ENCODE results near the gene SCAF4.

The SCAF4 gene

DNA sequence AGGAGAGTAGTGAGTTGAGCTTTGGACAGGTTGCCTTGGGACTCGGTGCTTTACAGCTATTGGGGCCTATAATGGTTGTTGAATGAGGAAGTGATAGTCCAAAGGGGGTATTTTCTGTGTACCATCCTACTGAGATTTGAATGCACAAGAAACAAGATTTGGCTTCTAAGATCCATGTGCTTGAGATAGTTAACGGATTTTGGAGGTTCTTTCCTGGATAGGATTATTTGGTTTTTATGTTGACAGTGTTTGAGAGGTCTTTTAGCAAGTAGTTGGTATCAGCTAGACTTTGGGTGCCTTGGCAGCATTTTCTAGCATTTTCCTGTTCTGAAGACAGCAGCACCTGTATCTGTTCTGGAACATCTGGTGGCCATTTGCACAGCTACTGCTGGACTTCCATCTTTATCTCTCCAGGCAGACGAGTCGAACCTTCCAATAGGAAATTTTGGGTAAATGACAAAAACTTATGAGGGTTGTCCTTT, 3.6 kb upstream of the SCAF4 start:
- no peak for DNase-seq

DNA sequence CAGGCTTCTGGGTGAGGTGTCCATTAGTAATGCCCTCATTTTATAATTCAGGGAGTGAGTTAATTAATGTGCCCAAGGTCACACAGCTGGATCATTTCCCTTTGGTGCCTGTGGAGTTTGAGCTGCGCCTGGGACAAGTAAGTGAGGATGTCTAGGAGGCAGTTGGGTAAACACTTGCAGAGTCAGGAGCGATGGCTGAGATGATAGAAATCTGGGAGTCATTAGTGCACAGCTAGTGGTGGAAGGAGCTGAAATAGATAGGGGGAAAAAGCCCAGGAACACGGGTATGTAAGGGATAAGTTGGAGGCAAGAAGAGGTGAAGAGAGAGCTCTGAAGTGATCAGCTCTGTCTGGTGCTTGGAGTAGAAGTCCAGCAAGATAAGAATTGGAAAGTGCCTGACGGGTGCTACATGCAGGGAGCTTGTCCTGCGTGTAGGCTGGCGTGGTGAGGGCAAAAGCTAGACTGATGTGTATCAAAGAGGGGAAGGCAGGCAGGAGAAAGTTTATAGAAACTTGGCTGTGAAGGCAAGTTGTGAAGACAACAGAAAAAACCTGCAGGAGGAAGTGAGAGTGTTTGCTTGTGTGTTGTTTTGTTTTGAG, 1.7 kb upstream of the SCAF4 start:
- no peak for DNase-seq

- DNase-seq: peak; percentile 39
Observed at GRCh38 chr21:31732597-31733550, 956 bp upstream of the SCAF4 start.

- peak; percentile 39 for DNase-seq
Observed at GRCh38 chr21:31731056-31731856, 662 bp downstream of the SCAF4 start.

- DNase-seq: no peak
Observed at GRCh38 chr21:31730712-31731055, 1.2 kb downstream of the SCAF4 start.

DNA sequence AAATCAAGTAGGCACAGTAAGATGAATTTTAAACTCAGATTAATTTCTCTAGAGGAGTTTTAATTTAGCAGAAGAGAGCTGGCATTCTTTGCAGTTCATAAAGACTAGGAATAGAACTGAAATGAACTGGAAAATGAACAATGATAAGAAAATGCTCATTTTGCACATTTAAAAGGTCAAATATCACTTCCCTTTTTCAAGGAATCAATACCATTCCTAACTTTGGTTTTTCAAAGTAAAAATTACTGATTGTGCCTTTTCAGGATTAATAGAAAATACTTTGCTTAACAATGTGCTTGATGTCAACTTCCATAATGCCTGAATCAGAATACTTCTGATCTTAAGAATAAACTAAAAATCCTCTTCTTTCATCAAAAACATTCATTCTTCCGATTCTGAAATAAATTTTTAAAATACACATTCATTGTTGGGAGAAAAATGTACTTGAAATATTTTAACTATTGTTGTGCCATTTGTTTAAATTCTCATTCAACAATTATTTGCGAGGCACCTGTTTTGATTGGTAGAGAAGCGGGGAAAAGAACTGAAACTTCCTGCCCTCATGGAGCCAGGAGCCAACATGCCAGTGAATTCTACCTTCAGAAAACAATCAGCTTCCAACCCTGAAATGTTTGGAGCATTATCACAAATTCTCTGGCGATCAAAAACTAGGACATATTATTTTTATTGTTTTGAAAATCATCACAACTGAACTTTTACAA, 2.1 kb downstream of the SCAF4 start:
- DNase-seq: no peak

DNA sequence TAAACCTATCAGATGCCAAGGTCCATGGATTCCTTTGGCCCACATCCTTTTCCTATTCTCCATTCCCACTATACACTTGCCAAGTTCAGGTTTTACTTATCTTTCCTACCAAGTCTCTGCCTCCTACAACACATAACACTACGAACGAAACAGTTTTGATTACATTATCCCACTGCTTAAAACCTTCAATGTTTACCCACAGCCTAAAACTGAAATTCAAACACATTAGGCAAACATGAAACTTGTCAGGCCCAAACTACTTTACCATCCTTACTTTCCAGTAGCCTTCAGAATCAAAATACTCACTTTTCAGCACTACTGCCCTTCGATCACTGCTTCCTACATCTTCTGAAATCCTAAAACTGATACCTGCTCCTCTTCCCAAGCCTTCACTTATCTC, 3.0 kb downstream of the SCAF4 start:
- DNase-seq: no peak

- DNase-seq: no peak
Observed at GRCh38 chr21:31728191-31728590, 3.7 kb downstream of the SCAF4 start.

DNA sequence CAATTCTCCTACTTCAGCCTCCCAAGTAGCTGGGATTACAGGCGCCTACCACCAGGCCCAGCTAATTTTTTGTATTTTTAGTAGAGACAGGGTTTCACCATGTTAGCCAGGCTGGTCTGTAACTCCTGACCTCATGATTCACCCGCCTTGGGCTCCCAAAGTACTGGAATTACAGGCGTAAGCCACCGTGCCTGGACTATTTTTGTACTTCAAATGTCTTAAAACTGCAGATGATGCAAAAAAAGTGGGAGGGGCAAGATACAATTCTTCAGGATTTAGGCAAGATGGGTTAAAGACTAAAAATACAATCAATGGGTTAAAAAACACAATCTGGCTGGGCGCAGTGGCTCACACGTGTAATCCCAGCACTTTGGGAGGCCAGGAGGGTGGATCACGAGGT, 4.7 kb downstream of the SCAF4 start:
- no peak for DNase-seq

GRCh38 chr21:31726407-31726806, 5.5 kb downstream of the SCAF4 start:
- DNase-seq: no peak

DNA sequence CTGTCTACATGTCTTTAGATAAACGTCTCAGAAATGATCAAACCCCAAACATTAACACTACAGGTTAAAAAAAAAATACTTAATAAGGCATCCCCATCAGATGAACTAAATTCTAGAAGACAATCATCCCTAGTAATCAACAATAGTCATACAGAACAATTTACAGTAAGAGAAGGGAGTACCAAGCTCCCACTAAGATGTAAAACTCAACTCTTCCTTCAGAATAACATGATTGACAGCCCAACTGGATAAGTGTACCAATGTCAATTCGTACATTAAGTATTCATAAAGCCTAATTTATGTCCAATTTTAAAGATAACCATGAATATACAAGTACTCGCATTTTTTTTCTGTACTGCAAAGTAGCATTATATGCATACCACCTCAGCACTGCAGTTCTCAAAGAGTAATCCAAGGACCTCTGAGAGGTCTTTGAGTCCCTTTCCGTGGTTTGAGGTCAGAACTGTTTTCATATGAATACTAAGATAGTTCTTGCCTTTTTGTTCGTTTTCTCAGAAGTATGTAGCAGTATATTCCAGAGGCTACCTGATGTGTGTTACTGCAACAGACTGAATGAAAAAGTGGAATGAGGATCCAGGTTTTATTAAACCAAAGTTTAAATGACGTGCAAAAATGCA, 6.6 kb downstream of the SCAF4 start:
- no peak for DNase-seq

GRCh38 chr21:31724552-31724951, 7.4 kb downstream of the SCAF4 start:
- DNase-seq: no peak

DNA sequence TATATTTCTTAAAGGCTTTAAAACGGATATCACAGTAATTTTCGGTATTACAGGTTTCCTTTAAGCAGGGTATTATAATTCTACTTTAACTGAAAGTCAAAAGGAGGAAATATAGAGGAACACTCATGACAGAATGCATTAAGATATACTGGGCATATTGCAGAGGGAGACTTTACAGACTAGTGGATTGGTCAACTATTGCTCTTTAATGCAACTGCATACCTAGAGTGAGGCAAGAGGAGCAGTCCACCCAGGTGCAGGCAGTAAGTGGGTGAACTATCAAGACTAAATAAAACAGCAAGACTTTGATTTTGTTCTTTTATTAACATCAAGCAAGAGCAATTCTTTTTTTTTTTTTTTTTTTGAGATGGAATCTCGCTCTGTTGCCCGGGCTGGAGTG, 10.5 kb downstream of the SCAF4 start:
- no peak for DNase-seq

GRCh38 chr21:31720739-31721138, 11.2 kb downstream of the SCAF4 start:
- no peak for DNase-seq

GRCh38 chr21:31720330-31720729, 11.6 kb downstream of the SCAF4 start:
- no peak for DNase-seq

DNA sequence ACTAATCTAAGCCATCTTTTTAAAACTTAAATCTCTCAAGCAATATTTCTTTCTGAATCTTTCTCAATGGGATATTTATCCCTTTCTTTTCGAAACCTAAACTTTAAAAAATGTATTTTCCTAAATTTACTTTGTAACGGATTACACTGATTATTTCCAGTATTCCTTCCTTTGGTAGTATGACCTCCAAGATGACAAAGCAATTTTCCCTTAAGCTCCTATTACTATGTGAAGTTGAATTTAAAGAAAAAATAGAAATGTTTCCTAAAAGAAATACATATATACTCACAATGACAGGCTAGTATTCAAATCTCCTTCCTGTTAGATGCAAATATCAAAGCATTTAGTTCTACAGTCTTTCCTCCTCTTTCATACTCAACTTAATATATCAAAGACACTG, 15.8 kb downstream of the SCAF4 start:
- no peak for DNase-seq

DNA sequence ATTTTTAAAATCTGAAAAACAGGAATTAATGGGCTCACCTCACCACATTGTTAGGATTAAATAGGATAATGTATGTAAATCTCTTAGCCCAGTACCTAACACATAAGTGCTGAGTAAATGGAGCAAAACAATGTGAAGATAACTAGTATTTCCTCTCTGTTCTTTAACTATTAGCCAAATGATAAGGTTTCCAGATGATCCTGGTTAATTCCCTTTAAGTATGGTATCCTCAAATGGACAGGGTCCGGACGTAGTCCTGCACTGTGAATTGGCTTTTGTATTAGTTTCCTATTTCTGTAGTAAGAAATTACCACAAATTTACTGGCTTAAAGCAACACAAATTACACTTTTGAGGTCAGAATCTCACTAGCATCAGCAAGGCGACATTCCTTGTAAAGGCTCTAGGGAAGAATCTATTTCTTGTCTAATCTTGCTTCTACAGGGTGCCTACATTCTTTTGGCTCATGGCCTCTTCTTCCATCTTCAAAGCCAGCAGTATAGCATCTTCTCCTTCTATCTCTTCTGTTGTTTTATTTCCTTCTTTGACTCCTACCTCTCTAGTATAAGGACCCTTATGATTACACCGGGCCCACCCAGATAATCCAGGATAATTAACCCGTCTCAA, 17.1 kb downstream of the SCAF4 start:
- DNase-seq: no peak

DNA sequence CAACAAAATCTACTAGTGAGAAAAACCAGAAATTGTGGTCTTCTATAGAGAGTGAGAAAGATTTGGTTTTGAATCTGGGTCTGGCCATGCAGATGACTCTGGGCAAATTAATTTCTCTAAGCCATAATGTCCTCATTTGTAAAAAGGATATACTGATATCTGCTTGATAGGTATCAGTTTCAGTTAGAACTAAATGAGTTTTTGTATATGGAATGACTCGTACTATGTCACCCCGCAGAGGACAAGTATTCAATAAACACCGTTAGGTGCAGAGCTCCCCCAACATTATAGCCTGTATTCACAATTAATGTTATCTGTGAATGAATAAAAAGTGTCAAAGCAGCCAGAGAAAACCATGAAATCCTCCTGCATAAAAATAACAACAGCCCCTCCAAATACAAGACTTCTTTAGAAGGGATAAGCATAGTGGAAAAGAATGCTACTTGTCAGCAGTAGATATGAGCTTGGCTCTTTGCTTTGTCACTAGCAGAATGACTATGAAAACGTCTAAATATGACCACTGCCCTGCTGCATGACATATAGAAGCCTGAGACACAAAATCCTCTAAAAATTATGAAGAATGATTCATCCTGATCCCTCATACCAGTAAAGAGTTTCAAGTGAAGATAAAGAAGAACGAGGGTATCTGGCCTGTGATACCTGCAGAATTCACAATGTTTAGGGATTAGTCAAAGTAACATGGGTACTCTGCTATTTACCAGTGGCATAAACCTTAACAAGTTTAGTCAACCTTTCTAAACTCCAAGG, 17.8 kb downstream of the SCAF4 start:
- peak; percentile 49 for DNase-seq

DNA sequence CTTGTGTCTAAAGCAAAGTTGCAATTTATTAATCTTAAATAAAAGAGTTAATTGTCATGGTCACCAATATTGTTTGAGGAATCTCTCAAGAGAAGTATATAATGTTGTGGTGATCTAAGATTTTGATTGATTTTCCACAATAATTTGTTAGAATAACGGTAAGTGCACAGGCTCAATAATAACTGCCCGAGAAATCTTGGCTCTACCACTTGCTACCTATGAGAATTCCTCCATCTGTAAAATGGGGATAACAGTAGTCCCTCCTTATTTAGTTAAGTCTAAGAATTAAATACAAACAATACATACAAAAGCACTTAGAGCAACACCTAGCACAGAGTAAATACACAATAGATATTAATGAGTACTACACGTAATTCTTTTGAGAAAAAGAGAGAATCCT, 18.8 kb downstream of the SCAF4 start:
- no peak for DNase-seq

DNA sequence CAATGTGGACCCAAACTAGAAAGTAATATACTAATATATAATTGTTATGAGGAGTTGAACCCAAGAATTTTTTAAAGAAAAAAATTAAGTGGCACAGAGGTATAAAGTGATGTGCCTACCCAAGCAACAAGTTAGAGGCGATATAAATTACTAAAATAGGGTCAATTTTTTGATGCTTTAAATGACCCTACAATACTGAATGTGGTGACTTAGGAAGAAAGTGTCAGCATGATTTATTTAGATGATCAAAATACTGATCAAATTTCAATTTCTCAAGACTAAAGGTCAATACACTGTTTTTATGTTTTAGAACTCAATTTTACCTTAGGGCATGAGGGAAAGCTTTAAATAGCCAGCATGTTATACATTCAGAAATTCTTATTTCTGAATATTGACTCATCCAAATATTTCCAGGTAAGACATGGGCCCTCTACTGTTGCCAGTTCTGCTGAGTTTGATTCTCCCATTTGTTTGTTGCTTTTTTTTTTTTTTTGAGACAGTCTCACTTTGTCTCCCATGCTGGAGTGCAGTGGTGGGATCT, 20.1 kb downstream of the SCAF4 start:
- no peak for DNase-seq

DNA sequence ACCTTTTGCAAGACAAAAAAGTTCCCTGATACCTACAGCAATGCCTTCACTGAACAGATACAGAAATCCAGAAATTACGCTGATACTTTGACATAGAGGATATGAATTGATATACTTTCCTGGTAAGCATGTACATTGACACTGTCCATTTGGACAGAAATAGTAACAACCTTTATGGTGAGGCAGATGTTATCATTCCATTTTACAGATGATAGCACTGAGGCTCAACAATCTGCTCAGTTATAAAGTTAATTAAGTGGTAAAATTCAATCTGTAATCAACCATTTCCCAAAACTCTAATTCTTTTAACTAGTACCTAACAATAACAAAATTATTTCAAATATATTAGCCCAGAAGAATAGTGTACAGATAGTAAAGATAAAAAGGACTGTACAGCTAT, 20.6 kb downstream of the SCAF4 start:
- DNase-seq: no peak

Measured in EL (cell line).